ENCODE data around the gene RBM24. TPM values are rescaled to one million over a fixed set of nuclear protein-coding genes. Genes with fewer than 3 reads are reported as not detected.

The RBM24 gene
- total and polyA plus RNA-seq, 9 of the 15 experiments (the other 6 are each of a cell fraction or from before 2014, with no cell fraction given): not detected

DNA sequence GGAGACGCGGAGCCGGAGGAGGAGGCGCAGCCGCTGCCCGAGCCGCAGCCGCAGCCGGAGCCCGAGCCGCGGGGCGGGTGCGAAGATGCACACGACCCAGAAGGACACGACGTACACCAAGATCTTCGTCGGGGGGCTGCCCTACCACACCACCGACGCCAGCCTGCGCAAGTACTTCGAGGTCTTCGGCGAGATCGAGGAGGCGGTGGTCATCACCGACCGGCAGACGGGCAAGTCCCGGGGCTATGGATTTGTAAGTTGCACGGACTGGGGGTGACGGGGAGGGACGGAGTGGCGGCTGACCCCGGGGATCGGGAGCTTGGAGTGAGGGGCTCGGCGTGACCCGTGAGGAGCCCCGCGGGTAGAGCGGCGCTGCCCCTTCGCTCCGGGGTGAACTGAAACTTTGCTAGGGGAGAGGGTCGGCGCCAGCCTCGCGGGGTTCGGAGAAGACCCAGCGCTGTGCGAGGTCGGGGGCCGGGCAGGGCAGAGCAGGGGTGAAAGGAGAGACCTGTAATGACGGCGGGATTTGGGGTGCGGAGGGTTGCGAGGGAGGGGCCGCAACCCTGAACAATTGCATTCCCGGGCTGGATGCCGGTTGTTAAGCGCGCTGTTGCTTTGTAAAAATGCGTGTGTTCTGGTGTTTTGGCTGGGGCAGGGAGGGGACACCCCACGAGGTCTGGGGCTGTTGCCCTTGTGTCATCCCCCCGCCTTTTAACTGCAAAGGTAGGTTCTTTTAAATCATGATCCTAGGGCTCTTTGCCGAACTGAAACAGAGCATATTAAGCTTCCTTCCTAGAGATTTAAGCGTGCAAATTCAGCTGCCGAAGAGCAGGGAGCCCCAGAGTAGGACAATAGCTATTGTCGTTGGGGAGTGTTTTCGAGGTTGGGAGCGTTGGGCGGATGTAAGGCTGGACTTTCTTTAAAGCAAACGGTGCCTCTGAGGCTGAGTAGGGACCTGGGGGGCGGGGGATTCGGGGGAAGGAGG lies 628 bp downstream of the RBM24 start:
- no peak overlapping the region for H3K4me2 ChIP-seq (ENCODE audit: insufficient read depth, low read length)
- DNase-seq (ENCODE audit: extremely low read depth in 1 of 4, low spot score in 3 of 4) (no peak), FAIRE-seq (no peak), ATAC-seq (no peak)
- no peak overlapping the region for H3K27ac ChIP-seq (ENCODE audit: extremely low read depth, low read depth, low read length)
- H3K27me3 ChIP-seq (ENCODE audit: control insufficient read depth in 2 of 2, insufficient read depth in 2 of 2, low read length in 2 of 2): peaks cover 9 to 33% of the 10 kb centered on the region in 2 experiments
- peaks cover 0 to 14% of the 10 kb centered on the region in 2 experiments; a peak in 1 of 5 replicates for H3K4me1 ChIP-seq (replicated peaks in 1 of 2; ENCODE audit: control insufficient read depth in 2 of 2, insufficient read depth in 2 of 2, low read length in 2 of 2)
- no peak overlapping the region for H3K4me3 ChIP-seq
- POLR2A ChIA-PET: no interaction called here
- CTCF ChIA-PET (ENCODE audit: low intra/inter-chr PET ratio): no interaction called here
- BruUV-seq (replicated peaks): no TSS peak
- no peaks in the 10 kb centered on the region for H3K9me3 ChIP-seq (replicated peaks; ENCODE audit: control insufficient read depth, insufficient read depth, low read depth, low read length)
- H3K9me1 ChIP-seq (ENCODE audit: control insufficient read depth, insufficient read depth, low read length): no peaks in the 10 kb centered on the region
- no peaks in the 10 kb centered on the region for H3K79me2 ChIP-seq (ENCODE audit: control insufficient read depth, insufficient read depth, low read length)
- H3K36me3 ChIP-seq (ENCODE audit: control insufficient read depth, insufficient read depth, low read length): no peaks in the 10 kb centered on the region
- TF ChIP-seq ZNF444 (CRISPR knock-in tag; IDR thresholded peaks at IDR 0.05) (no peak), CREB3L1 (IDR thresholded peaks at IDR 0.05; ENCODE audit: borderline replicate concordance, low read depth) (no peak), PTTG1 (tag; IDR thresholded peaks at IDR 0.05; ENCODE audit: low read depth) (no peak), ZHX1 (conservative IDR thresholded peaks at IDR 0.05; ENCODE audit: low read length) (no peak)
- H2AFZ ChIP-seq (ENCODE audit: low read depth, low read length): no peak overlapping the region
- intact Hi-C loops (cut with micrococcal nuclease) (no loop called here), in situ Hi-C loops (cut with MboI) (no loop called here)
- H3K9ac ChIP-seq (ENCODE audit: insufficient read depth in 1 of 2, low read depth in 2 of 2, low read length in 2 of 2): no peak overlapping the region
- H4K20me1 ChIP-seq (replicated peaks; ENCODE audit: control insufficient read depth, insufficient read depth, low read length): no peaks in the 10 kb centered on the region
- 23% methylated on average over 61 of the region's 77 CpGs for WGBS (ENCODE audit: insufficient coverage, low coverage, missing lambda C conversion rate)
